Lower leg skin (tissue), 4 donors: ENCODE results near the gene GPSM1. TPM values are rescaled to one million over a fixed set of nuclear protein-coding genes. Genes with fewer than 3 reads are reported as not detected.

Source experiments
- DNase-seq, 2 donors: peaks; one replicate each; pipeline ENCODE4 v3.0.0-alpha.2; 2019; ENCODE audit warnings: low spot score in 2 of 2
- H3K4me3 ChIP-seq: fragments of 200-600 bp; sonication (generic); 2 replicates; pipeline ENCODE4 v1.5.1; 2017; ENCODE audit warnings: mild to moderate bottlenecking, low read depth; ENCODE audit not compliant: poor library complexity, severe bottlenecking
- CTCF ChIP-seq, 3 donors: fragments of 450-650 bp; IDR thresholded peaks; one replicate each; pipeline ENCODE4 v1.5.1; 2016; ENCODE audit warnings: antibody characterized with exemption in 3 of 3, mild to moderate bottlenecking in 3 of 3, moderate library complexity in 2 of 3
- POLR2A ChIP-seq, 2 donors: fragments of 450-650 bp; IDR thresholded peaks; one replicate each; pipeline ENCODE4 v1.6.1; 2016 to 2017; ENCODE audit warnings: antibody characterized with exemption in 2 of 2, mild to moderate bottlenecking in 1 of 2, moderate library complexity in 1 of 2
- WGBS, 2 donors: methylation state at CpG; one replicate each; pipeline ENCODE4 v1.1.5; 2018; 5-methylcytosine and 5-hydroxymethylcytosine counted together
- intact Hi-C: fragments of 100-400 bp; cut with DNase I; formaldehyde crosslinking; loops from one replicate; pipeline ENCODE4 v1.15.0; 2023; ENCODE audit warnings: low total_unique reads
- total RNA-seq, 4 donors: library from RNA; depleted of rRNA; stranded (reverse); fragments of >200 nt; gene quantifications; one replicate each; pipeline ENCODE4 v1.1.0, GENCODE V29; 2016

The GPSM1 gene
- total RNA-seq, 4 donors from 2014 or later = 21.0 to 37.1 (median 28.1) TPM

GRCh38 chr9:136326061-136326760 is 1.1 kb upstream of the GPSM1 start:
- H3K4me3 ChIP-seq = no peak overlapping the region
- DNase-seq = no peak
- TF ChIP-seq POLR2A (IDR thresholded peaks at IDR 0.05) (no peak), CTCF (IDR thresholded peaks at IDR 0.05) (no peak)
- 43 to 49% methylated on average over 25 of the region's 28 CpGs for WGBS, 2 donors
- intact Hi-C loops = no loop called here

DNA sequence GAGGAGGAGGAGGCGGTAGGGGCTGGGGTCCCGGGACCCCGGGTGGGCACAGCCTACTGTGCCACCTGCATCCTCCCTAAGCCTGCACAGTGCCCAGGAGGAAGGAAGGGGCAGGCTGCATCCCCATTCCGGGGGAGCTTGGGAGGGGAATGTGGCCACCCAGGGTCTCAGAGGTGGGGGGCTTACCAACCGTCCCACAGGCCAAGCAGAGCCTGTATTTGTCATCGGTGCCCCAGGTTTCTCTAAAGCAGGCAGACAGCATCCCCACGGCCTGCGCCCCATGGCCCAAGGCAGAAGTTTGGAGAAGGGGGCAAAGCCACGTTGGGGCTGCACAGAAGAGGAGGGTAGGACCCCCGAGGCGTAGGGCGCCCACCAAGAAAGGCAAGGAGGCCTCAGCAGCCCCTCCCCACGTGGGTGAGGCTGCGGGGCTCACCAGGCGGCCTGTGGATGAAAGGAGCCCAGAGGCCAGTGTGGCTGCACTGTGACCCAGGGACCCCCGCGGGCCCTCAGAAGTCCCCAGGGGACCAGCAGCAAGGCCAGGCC is 507 bp upstream of the GPSM1 start:
- no peak overlapping the region for H3K4me3 ChIP-seq
- 44 to 47% methylated on average over 15 to 17 of the region's 17 CpGs for WGBS, 2 donors
- no peak for TF ChIP-seq CTCF (IDR thresholded peaks at IDR 0.05)
- TF ChIP-seq POLR2A (IDR thresholded peaks at IDR 0.05) = no peak
- intact Hi-C loops = no loop called here
- DNase-seq = no peak

GRCh38 chr9:136328011-136328621 is 777 bp downstream of the GPSM1 start:
- TF ChIP-seq POLR2A (IDR thresholded peaks at IDR 0.05) (no peak), CTCF (IDR thresholded peaks at IDR 0.05) (no peak)
- no peak overlapping the region for H3K4me3 ChIP-seq
- DNase-seq = no peak
- intact Hi-C loops = no loop called here
- WGBS, 2 donors = 16 to 17% methylated on average over 6 to 8 of the region's 13 CpGs

DNA sequence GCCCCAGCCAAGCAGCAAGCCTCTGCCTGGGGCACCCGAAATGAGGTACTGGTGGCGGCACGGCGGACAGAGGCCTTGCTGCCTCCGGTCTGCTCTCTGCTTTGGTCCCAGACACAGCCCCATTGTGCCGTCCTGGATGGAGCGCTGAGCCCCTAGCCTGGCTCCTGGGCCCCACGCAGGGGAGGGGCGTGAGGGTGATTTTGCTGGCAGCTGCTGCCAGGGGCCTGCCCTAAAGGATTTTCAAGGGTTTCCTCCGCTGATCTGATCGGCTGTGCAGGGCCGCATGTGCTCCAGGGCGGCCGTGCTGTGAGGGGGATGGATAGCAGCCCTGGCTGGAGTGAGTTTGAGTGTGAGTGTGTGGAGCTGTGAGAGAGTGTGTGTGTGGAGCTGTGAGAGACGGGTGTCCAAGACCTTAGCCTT is 1.3 kb downstream of the GPSM1 start:
- WGBS, 2 donors = 25 to 46% methylated on average over 14 to 15 of the region's 15 CpGs
- TF ChIP-seq POLR2A (IDR thresholded peaks at IDR 0.05) (no peak), CTCF (IDR thresholded peaks at IDR 0.05) (no peak)
- no peak overlapping the region for H3K4me3 ChIP-seq
- DNase-seq = no peak
- intact Hi-C loops = no loop called here

DNA sequence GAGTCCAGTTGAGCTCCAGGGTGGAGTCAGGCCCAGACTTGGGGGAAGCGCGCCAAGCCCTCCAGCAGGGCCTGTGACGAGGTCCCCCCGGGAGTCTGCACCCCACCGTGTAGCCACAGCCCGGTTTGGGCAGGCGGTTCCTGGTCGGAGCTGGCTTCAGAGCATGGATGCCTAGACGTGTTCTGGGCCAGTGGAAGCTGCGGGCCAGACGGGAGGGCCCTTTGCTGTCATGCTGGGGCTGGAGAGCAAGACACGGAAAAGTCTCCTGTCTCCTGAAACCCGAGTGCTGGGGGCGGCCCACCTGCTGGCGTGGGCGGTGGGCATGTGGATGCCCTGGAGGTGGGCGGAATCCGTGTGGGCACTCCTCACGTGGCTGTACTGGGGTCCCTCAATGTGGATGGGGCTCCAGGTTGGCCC is 1.9 kb downstream of the GPSM1 start:
- TF ChIP-seq POLR2A (IDR thresholded peaks at IDR 0.05) (no peak), CTCF (IDR thresholded peaks at IDR 0.05) (no peak)
- 63 to 85% methylated on average over 9 to 12 of the region's 19 CpGs for WGBS, 2 donors
- no peak for DNase-seq
- no peak overlapping the region for H3K4me3 ChIP-seq
- intact Hi-C loops = no loop called here
